OCI-LY7 (cell line): ENCODE data around the gene TRIM64C. TPM values are rescaled to one million over a fixed set of nuclear protein-coding genes. Genes with fewer than 3 reads are reported as not detected.

Experiments used
- small RNA-seq: library from RNA; depleted of rRNA; stranded (forward); fragments of <200 nt; gene quantifications from one replicate; pipeline ENCODE3, GENCODE V24; 2014
- total RNA-seq, 2 experiments: library from RNA; depleted of rRNA in 1 of 2; stranded (reverse); fragments of >200 nt in 1 of 2; shearing (Covaris generic) in 1 of 2; gene quantifications; 2 replicates each; pipeline ENCODE4 v1.2.3, GENCODE V29; 2014 to 2022

The TRIM64C gene
- total RNA-seq, 2 experiments from 2014 or later, result not detected

Small RNAs within 50 kb of the gene (small RNA-seq; reads per million reads assigned to genes)
- not detected for gene AC084851.1

Other genes with a start within 250 kb of the TRIM64C start
- gene TRIM51G, start 75.2 kb downstream of the TRIM64C start, total RNA-seq (2014; rRNA removed; shearing (Covaris generic)), result not detected in 2 replicates
- gene TRIM51G, start 75.2 kb downstream of the TRIM64C start, total RNA-seq (2022), result not detected in 2 replicates
- gene TRIM49B, start 30.3 kb downstream of the TRIM64C start, total RNA-seq (2014; rRNA removed; shearing (Covaris generic)), result not detected in 2 replicates
- not detected in 2 replicates for gene TRIM49B, start 30.3 kb downstream of the TRIM64C start, total RNA-seq (2022)
- not detected in 2 replicates for gene FOLH1, start 149.5 kb upstream of the TRIM64C start, total RNA-seq (2014; rRNA removed; shearing (Covaris generic))
- gene FOLH1, start 149.5 kb upstream of the TRIM64C start, total RNA-seq (2022), result not detected in 2 replicates